HepG2 (cell line): Measurements from ENCODE around the gene COQ4. TPM values are rescaled to one million over a fixed set of nuclear protein-coding genes. Genes with fewer than 3 reads are reported as not detected.

ENCODE experiments used
- BORCS8-MEF2B ChIP-seq: sonication (generic); formaldehyde crosslinking; IDR thresholded peaks from 2 replicates; pipeline ENCODE4 v1.8.0; 2022; ENCODE audit warnings: mild to moderate bottlenecking, missing genetic modification reagents
- CREB1 ChIP-seq, 2 experiments: fragments of 450-650 bp in 1 of 2; IDR thresholded peaks; 2 replicates each; pipeline ENCODE4 v1.6.1; 2016 to 2017; ENCODE audit warnings: control low read depth in 1 of 2, mild to moderate bottlenecking in 1 of 2, missing compliant biosample characterization in 1 of 2, missing genetic modification characterization in 1 of 2
- ELF3 ChIP-seq: IDR thresholded peaks from 2 replicates; pipeline ENCODE4 v1.6.1; 2016; ENCODE audit warnings: missing genetic modification reagents, missing compliant biosample characterization
- JUNB ChIP-seq: sonication (generic); formaldehyde crosslinking; IDR thresholded peaks from 2 replicates; pipeline ENCODE4 v1.8.0; 2022; ENCODE audit warnings: missing genetic modification reagents, mild to moderate bottlenecking, borderline replicate concordance
- KLF16 ChIP-seq, 2 experiments: sonication (generic) in 1 of 2; formaldehyde crosslinking in 1 of 2; IDR thresholded peaks; 2 replicates each; pipeline versions ENCODE4 v1.6.1 to v1.8.0; 2016 to 2023; ENCODE audit warnings: missing genetic modification reagents in 2 of 2, missing compliant biosample characterization in 1 of 2
- NR2F6 ChIP-seq, 2 experiments: IDR thresholded peaks; 2 replicates each; pipeline ENCODE4 v1.6.1; 2016; ENCODE audit warnings: antibody characterized with exemption in 1 of 2, mild to moderate bottlenecking in 1 of 2
- RXRA ChIP-seq: sonication (generic); formaldehyde crosslinking; IDR thresholded peaks from 2 replicates; pipeline ENCODE4 v1.5.1; 2020; ENCODE audit warnings: missing genetic modification reagents
- SALL1 ChIP-seq: sonication (generic); formaldehyde crosslinking; IDR thresholded peaks from 2 replicates; pipeline ENCODE4 v1.8.0; 2022; ENCODE audit warnings: mild to moderate bottlenecking, missing genetic modification reagents
- SKI ChIP-seq: fragments of 450-650 bp; IDR thresholded peaks from one replicate; pipeline ENCODE4 v1.6.1; 2018; ENCODE audit warnings: mild to moderate bottlenecking; ENCODE audit not compliant: partially characterized antibody
- SMAD3 ChIP-seq: sonication (generic); formaldehyde crosslinking; IDR thresholded peaks from 2 replicates; pipeline ENCODE4 v1.4.0; 2020; ENCODE audit warnings: missing genetic modification reagents
- SNAPC2 ChIP-seq: sonication (generic); formaldehyde crosslinking; IDR thresholded peaks from 2 replicates; pipeline ENCODE4 v1.8.1; 2022; ENCODE audit warnings: mild to moderate bottlenecking, missing genetic modification reagents
- ZBTB14 ChIP-seq: sonication (generic); formaldehyde crosslinking; IDR thresholded peaks from 2 replicates; pipeline ENCODE4 v1.4.0; 2020; ENCODE audit warnings: missing genetic modification reagents
- ZBTB21 ChIP-seq: sonication (generic); formaldehyde crosslinking; IDR thresholded peaks from 2 replicates; pipeline ENCODE4 v1.4.0; 2020; ENCODE audit warnings: missing genetic modification reagents
- ZNF124 ChIP-seq: sonication (generic); formaldehyde crosslinking; IDR thresholded peaks from 2 replicates; pipeline ENCODE4 v1.4.0; 2020; ENCODE audit warnings: missing genetic modification reagents
- ZNF562 ChIP-seq: sonication (generic); formaldehyde crosslinking; IDR thresholded peaks from 2 replicates; pipeline ENCODE4 v1.8.0; 2022; ENCODE audit warnings: missing genetic modification reagents, borderline replicate concordance
- ZNF629 ChIP-seq: sonication (generic); formaldehyde crosslinking; conservative IDR thresholded peaks from 2 replicates; pipeline ENCODE4 v1.5.0; 2020; ENCODE audit warnings: missing genetic modification reagents
- ZNF670 ChIP-seq: sonication (generic); formaldehyde crosslinking; IDR thresholded peaks from 2 replicates; pipeline ENCODE4 v1.8.0; 2022; ENCODE audit warnings: mild to moderate bottlenecking, missing genetic modification reagents, borderline replicate concordance
- ZNF687 ChIP-seq: sonication (generic); formaldehyde crosslinking; IDR thresholded peaks from 2 replicates; pipeline ENCODE4 v1.5.1; 2020; ENCODE audit warnings: mild to moderate bottlenecking, missing genetic modification reagents, moderate library complexity
- ZSCAN21 ChIP-seq: sonication (generic); formaldehyde crosslinking; IDR thresholded peaks from 2 replicates; pipeline ENCODE4 v1.8.0; 2022; ENCODE audit warnings: mild to moderate bottlenecking, missing genetic modification reagents, moderate library complexity, borderline replicate concordance
- polyA plus RNA-seq, 8 experiments: library from polyadenylated mRNA; depleted of rRNA in 3 of 8; stranded (reverse) in 7 of 8; unstranded in 1 of 8; fragments of >200 nt; fragmentation: Illumina TruSeq in 4 of 8; extraction: Trizol in 4 of 8; gene quantifications; 2 replicates each; pipeline versions ENCODE4 v1.2.1 to v1.2.3, GENCODE V29; 2011 to 2016; ENCODE audit warnings: low read depth in 4 of 8, missing spikeins in 1 of 8, mixed read lengths in 1 of 8; ENCODE audit not compliant: insufficient read depth in 1 of 8
- total RNA-seq, 5 experiments: library from RNA; depleted of rRNA; stranded (reverse); fragments of >200 nt; fragmentation: Illumina TruSeq; extraction: Trizol; gene quantifications; 2 replicates each; pipeline ENCODE4 v1.2.3, GENCODE V29; 2016; ENCODE audit warnings: low read depth in 1 of 5
- TF ChIP-seq, protein P1 (sequence below): sonication (generic); formaldehyde crosslinking; IDR thresholded peaks from 2 replicates; pipeline ENCODE4 v1.8.1; 2023; ENCODE audit warnings: mild to moderate bottlenecking, missing genetic modification reagents
- TF ChIP-seq, protein P2 (sequence below): sonication (generic); formaldehyde crosslinking; IDR thresholded peaks from 2 replicates; pipeline ENCODE4 v1.8.0; 2023; ENCODE audit warnings: mild to moderate bottlenecking, missing genetic modification reagents

The COQ4 gene
- total and polyA plus RNA-seq, 2 of the 13 experiments (the other 11 are each of a cell fraction or from before 2014, with no cell fraction given) = 26.1 to 36.0 TPM

DNA sequence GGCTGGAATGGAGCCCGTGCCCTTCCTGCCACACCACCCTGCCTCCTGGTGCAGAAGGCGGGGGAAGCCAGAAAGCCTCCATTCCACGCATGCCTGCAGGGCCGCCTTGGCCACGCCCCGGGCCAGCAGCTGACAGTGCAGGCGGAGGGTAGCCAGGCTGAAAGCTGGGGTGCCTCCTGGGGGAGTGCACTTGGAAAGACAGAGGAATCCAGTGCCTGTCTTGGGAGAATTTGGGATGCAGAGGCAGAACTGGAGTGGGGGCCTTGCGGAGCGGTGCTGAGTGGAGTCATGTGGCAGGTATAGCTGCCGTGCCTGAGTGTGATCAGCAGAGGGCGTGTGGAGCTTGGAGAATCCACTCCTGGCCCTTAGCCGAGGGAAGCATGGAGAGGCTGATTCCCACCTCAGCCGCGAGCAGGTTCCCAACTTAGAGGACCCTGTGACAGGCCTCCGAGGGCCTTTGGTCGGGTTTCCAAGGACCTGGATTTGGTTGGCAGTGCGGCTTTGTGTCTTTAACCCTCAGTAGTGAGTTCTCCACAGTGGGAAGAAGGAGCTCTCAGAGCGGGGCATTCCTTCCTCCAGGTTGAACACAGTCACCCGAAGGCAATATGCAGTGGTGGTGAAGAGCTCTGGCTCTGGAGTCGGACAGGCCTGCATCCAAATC, 39.5 kb downstream of the COQ4 start (continued):
- TF ChIP-seq SKI (no peak), ZNF629 (CRISPR knock-in tag) (0 out of 2 replicates have a peak, but pooled peaks have one; percentile 8), BORCS8-MEF2B (CRISPR knock-in tag) (peak; percentile 58; the same call in 1 of the 2 replicates), SMAD3 (CRISPR knock-in tag) (peak; percentile 82; the same call in 1 of the 2 replicates), ZSCAN21 (CRISPR knock-in tag) (peak; percentile 42; the same call in 1 of the 2 replicates), ZBTB21 (CRISPR knock-in tag) (0 out of 2 replicates have a peak, but pooled peaks have one; percentile 13), JUNB (CRISPR knock-in tag) (no peak), ZNF562 (CRISPR knock-in tag) (no peak), NR2F6 (IDR thresholded peaks at IDR 0.05) (no peak), NR2F6 (CRISPR knock-in tag; IDR thresholded peaks at IDR 0.05) (peak; percentile 20; the same call in 1 of the 2 replicates), SNAPC2 (CRISPR knock-in tag) (peak; percentile 61; the same call in 1 of the 2 replicates), SALL1 (peak; percentile 56), KLF16 (CRISPR knock-in tag; IDR thresholded peaks at IDR 0.05) (peak in 1 of 2 experiments; percentile 67; a peak in 1 of 4 replicates), CREB1 (IDR thresholded peaks at IDR 0.05) (no peak), CREB1 (CRISPR knock-in tag; IDR thresholded peaks at IDR 0.05) (no peak), ZNF124 (CRISPR knock-in tag) (peak; percentile 69; the same call in 1 of the 2 replicates), ZNF687 (CRISPR knock-in tag) (peak; percentile 70), ZBTB14 (CRISPR knock-in tag) (no peak), ELF3 (peak; percentile 31; the same call in 1 of the 2 replicates), RXRA (CRISPR knock-in tag) (peak; percentile 27; the same call in 1 of the 2 replicates), ZNF670 (CRISPR knock-in tag) (no peak)
- TF ChIP-seq, protein P1, sequence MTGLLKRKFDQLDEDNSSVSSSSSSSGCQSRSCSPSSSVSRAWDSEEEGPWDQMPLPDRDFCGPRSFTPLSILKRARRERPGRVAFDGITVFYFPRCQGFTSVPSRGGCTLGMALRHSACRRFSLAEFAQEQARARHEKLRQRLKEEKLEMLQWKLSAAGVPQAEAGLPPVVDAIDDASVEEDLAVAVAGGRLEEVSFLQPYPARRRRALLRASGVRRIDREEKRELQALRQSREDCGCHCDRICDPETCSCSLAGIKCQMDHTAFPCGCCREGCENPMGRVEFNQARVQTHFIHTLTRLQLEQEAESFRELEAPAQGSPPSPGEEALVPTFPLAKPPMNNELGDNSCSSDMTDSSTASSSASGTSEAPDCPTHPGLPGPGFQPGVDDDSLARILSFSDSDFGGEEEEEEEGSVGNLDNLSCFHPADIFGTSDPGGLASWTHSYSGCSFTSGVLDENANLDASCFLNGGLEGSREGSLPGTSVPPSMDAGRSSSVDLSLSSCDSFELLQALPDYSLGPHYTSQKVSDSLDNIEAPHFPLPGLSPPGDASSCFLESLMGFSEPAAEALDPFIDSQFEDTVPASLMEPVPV (CRISPR knock-in tag) = peak; percentile 77; the same call in 1 of the 2 replicates
- TF ChIP-seq, protein P2, sequence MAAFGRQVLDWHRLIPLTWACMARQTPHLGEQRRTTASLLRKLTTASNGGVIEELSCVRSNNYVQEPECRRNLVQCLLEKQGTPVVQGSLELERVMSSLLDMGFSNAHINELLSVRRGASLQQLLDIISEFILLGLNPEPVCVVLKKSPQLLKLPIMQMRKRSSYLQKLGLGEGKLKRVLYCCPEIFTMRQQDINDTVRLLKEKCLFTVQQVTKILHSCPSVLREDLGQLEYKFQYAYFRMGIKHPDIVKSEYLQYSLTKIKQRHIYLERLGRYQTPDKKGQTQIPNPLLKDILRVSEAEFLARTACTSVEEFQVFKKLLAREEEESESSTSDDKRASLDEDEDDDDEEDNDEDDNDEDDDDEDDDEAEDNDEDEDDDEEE = no peak
